Suprapubic skin (tissue), 4 donors: ENCODE data around the gene SMG6. TPM values are rescaled to one million over a fixed set of nuclear protein-coding genes. Genes with fewer than 3 reads are reported as not detected.
A peak's percentile ranks its signal among the peaks of the same experiment; 100 is the strongest.

Experiments used
- DNase-seq, 2 donors: peaks; one replicate each; pipeline ENCODE4 v3.0.0-alpha.2; 2019; ENCODE audit warnings: low spot score in 2 of 2
- H3K27ac ChIP-seq: fragments of 200-600 bp; sonication (generic); one replicate; pipeline ENCODE4 v1.5.1; 2019
- H3K27me3 ChIP-seq: fragments of 200-600 bp; sonication (generic); one replicate; pipeline ENCODE4 v1.5.1; 2019
- H3K36me3 ChIP-seq: fragments of 200-600 bp; sonication (generic); one replicate; pipeline ENCODE4 v1.5.1; 2019
- H3K4me1 ChIP-seq: fragments of 200-600 bp; sonication (generic); one replicate; pipeline ENCODE4 v1.5.1; 2019
- H3K4me3 ChIP-seq: fragments of 200-600 bp; sonication (generic); one replicate; pipeline ENCODE4 v1.5.1; 2019; ENCODE audit warnings: mild to moderate bottlenecking
- H3K9me3 ChIP-seq: fragments of 200-600 bp; sonication (generic); one replicate; pipeline ENCODE4 v1.5.1; 2019
- EP300 ChIP-seq: sonication (generic); formaldehyde crosslinking; IDR thresholded peaks from one replicate; pipeline ENCODE4 v1.6.1; 2017; ENCODE audit warnings: antibody characterized with exemption
- POLR2A ChIP-seq, 2 donors: fragments of 450-650 bp; IDR thresholded peaks; one replicate each; pipeline ENCODE4 v1.6.1; 2017; ENCODE audit warnings: antibody characterized with exemption in 2 of 2, mild to moderate bottlenecking in 2 of 2, moderate library complexity in 2 of 2
- POLR2AphosphoS5 ChIP-seq, 3 donors: sonication (generic); formaldehyde crosslinking; IDR thresholded peaks; one replicate each; pipeline ENCODE4 v1.6.1; 2017; ENCODE audit warnings: antibody characterized with exemption in 3 of 3
- WGBS: methylation state at CpG from one replicate; pipeline ENCODE4 v1.1.5; 2018; 5-methylcytosine and 5-hydroxymethylcytosine counted together
- total RNA-seq, 4 donors: library from RNA; depleted of rRNA; stranded (reverse); fragments of >200 nt; gene quantifications; one replicate each; pipeline ENCODE4 v1.1.0, GENCODE V29; 2016
- TF ChIP-seq, protein P1 (sequence below), 2 donors: fragments of 200-600 bp in 1 of 2; fragments of 450-650 bp in 1 of 2; sonication (generic) in 1 of 2; IDR thresholded peaks; one replicate each; pipeline ENCODE4 v1.5.1; 2016 to 2019; ENCODE audit warnings: antibody characterized with exemption in 2 of 2, mild to moderate bottlenecking in 1 of 2, moderate library complexity in 1 of 2

SMG6 gene
- 10 to 100 TPM; 29.6 to 58.6 (median 45.5) TPM for total RNA-seq

- H3K27ac ChIP-seq, result peak within 1 kb of the TSS; percentile 81
- no peaks in the 10 kb centered on the region for H3K27me3 ChIP-seq
- peak; percentile 93 to 94 for DNase-seq
- peaks cover 14% of the 10 kb centered on the region for H3K36me3 ChIP-seq
- peak within 1 kb of the TSS; percentile 63 for H3K4me3 ChIP-seq
- H3K9me3 ChIP-seq, result no peaks in the 10 kb centered on the region
- peaks cover 31% of the 10 kb centered on the region for H3K4me1 ChIP-seq
- 0% methylated on average over 25 of the region's 108 CpGs for WGBS
- TF ChIP-seq POLR2AphosphoS5 (IDR thresholded peaks at IDR 0.05), result peak in 2 of 3 donors; percentile 28 to 57
- TF ChIP-seq POLR2A (IDR thresholded peaks at IDR 0.05), result peak in 1 of 2 donors; percentile 16
- TF ChIP-seq, protein P1, sequence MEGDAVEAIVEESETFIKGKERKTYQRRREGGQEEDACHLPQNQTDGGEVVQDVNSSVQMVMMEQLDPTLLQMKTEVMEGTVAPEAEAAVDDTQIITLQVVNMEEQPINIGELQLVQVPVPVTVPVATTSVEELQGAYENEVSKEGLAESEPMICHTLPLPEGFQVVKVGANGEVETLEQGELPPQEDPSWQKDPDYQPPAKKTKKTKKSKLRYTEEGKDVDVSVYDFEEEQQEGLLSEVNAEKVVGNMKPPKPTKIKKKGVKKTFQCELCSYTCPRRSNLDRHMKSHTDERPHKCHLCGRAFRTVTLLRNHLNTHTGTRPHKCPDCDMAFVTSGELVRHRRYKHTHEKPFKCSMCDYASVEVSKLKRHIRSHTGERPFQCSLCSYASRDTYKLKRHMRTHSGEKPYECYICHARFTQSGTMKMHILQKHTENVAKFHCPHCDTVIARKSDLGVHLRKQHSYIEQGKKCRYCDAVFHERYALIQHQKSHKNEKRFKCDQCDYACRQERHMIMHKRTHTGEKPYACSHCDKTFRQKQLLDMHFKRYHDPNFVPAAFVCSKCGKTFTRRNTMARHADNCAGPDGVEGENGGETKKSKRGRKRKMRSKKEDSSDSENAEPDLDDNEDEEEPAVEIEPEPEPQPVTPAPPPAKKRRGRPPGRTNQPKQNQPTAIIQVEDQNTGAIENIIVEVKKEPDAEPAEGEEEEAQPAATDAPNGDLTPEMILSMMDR (IDR thresholded peaks at IDR 0.05), result no peak
- no peak for TF ChIP-seq EP300
These were observed at the start of gene SMG6, which contains the start of gene SRR for GRCh38 chr17:2303204-2304188. SMG6 (minus strand) TSS chr17:2303785; CDS start chr17:2303720, 65 bp downstream. SRR (plus strand) TSS chr17:2303950; CDS start chr17:2315561, 11,611 bp downstream.

DNA sequence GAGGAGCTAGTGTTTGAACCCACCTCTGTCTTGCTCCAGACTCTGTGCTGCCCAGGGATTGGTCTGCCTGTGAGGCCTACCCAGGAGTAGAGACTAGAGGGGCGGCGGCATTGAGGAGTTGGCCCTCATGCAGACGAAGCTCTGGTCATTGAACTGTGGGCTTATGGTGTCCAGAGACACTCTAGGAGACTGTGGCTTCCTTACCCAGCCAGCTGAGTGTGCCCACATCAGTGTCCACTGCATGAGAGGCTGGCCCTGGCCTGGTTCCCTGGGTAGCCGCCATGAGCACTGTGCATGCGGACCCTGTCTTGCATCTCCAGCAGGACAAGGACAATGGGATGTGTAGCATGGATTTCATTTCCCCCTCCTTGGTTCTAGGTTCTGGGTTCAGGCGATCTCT is 47.7 kb upstream of the SMG6 start:
- 96% methylated on average over 4 of the region's 6 CpGs for WGBS
- Histone ChIP-seq H3K36me3 (no peaks in the 10 kb centered on the region), H3K4me3 (no peak overlapping the region), H3K4me1 (peaks cover 13% of the 10 kb centered on the region), H3K27ac (no peak overlapping the region), H3K9me3 (no peaks in the 10 kb centered on the region), H3K27me3 (no peaks in the 10 kb centered on the region)
- peak in 1 of 2 donors; percentile 51 for DNase-seq
- TF ChIP-seq EP300, result no peak
- no peak for TF ChIP-seq POLR2AphosphoS5 (IDR thresholded peaks at IDR 0.05)
- TF ChIP-seq, protein P1 (IDR thresholded peaks at IDR 0.05), result no peak
- no peak for TF ChIP-seq POLR2A (IDR thresholded peaks at IDR 0.05)

DNA sequence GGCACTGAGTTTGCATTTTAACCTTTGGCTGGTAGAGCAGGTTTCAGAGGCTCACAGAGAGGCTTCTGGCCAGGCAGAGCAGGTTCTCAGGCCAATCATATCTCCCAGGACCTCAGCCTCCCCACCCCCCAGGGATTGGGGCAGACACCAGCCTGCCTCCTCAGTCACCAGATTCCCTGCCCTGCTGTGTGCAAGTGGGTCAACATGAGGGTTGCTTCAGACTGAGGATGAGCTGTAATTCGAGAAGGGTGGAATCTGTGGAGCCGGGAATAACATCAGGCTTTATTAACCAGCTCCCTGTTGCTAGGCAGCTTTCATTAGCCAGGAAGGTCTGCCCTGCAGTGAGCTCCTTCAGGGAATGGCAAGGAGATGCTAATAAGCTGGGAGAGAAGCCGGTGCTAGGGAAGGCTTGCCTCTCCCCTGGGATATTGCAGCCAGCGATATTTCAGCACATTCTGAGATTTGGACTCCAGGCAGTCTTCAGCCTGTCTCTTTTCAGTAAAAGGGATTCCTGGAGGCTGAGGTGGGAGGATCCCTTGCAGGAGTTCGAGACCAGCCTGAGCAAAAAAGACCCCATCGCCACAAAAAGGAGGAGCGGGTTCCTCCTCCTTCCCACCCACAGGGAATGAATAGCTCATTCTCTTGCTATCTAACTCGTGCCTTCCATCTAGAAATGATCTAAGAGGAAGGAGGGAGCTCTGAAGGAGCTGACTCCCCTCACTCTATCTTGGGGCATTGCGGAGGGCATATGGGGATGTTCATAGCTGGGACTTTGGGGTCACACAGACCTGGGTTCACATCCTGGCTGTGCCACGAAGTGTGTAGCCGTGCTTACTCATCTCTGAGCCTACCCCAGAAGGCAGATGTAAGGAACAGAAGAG is 44.5 kb upstream of the SMG6 start:
- DNase-seq, result peak in 1 of 2 donors; percentile 63
- H3K9me3 ChIP-seq, result no peaks in the 10 kb centered on the region
- no peaks in the 10 kb centered on the region for H3K27me3 ChIP-seq
- no peak for TF ChIP-seq POLR2A (IDR thresholded peaks at IDR 0.05)
- no peak for TF ChIP-seq EP300
- no peak for TF ChIP-seq POLR2AphosphoS5 (IDR thresholded peaks at IDR 0.05)
- TF ChIP-seq, protein P1 (IDR thresholded peaks at IDR 0.05), result no peak
- H3K4me3 ChIP-seq, result no peak overlapping the region
- H3K36me3 ChIP-seq, result peaks cover 10% of the 10 kb centered on the region
- peak overlapping the region; percentile 73 for H3K27ac ChIP-seq
- 64% methylated on average over 11 of the region's 11 CpGs for WGBS
- H3K4me1 ChIP-seq, result peaks cover 18% of the 10 kb centered on the region

- Histone ChIP-seq H3K27ac (peak overlapping the region; percentile 42), H3K9me3 (no peaks in the 10 kb centered on the region), H3K4me1 (peaks cover 18% of the 10 kb centered on the region), H3K36me3 (peaks cover 10% of the 10 kb centered on the region), H3K27me3 (no peaks in the 10 kb centered on the region), H3K4me3 (no peak overlapping the region)
- WGBS, result 68% methylated on average over 8 of the region's 8 CpGs
- TF ChIP-seq POLR2A (IDR thresholded peaks at IDR 0.05), result no peak
- TF ChIP-seq POLR2AphosphoS5 (IDR thresholded peaks at IDR 0.05), result no peak
- TF ChIP-seq, protein P1 (IDR thresholded peaks at IDR 0.05), result no peak
- TF ChIP-seq EP300, result no peak
- DNase-seq, result peak in 1 of 2 donors; percentile 49
These were observed 42.9 kb upstream of the SMG6 start for GRCh38 chr17:2346475-2346874.
